Hematopoietic multipotent progenitor cell treated with erythropoietin and hydrocortisone succinate and interleukin-3 and kit ligand, for 17 days (in vitro differentiated cells): ENCODE data around the gene CTNS.

ENCODE experiments used
- DNase-seq: peaks from one replicate; pipeline ENCODE4 v3.0.0-alpha.2; 2015; ENCODE audit warnings: low spot score

Gene CTNS

DNA sequence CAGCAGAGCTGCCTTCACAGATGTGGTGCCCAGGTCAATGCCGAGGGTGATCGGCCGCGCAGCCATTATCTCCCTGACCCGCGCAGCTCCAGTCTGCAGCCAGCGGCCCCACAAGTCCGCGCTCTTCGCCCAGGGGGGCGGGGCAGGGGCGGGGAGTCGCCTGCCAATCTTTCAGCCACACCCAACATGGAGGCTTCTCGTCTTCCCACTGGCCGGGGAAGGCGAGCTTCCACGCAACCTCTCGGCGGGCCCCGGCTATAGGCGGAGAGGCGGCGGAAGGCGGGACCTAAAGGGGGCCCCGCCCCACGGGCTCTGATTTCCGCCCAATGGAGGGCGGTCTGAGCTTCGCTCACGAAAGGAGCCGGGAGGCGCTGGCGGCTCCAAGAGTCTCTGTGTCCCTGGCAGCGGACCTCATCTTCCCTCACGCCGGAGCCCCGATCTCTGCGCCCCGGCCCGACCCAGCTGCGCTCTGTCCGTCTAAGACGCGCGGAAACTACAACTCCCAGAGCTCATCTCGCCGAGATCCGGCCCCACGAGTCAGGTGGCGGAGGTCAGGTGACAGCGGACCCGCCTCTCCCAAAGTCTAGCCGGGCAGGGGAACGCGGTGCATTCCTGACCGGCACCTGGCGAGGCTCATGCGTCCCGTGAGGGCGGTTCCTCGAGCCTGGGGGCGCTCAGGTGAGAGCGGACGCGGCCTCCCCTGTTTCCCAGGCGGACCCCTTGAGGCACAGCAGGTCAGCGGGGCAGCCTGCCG is at the start of gene CTNS, which contains the start of gene SHPK:
TSS of gene CTNS (plus strand) at position 607 of the 754 bp plus-strand sequence. CDS start 3,447 bp downstream, outside the sequence.
TSS of gene SHPK (minus strand) at position 97 of the 754 bp plus-strand sequence. CDS start at position 66, 31 bp downstream.
- DNase-seq = peak; percentile 98

DNA sequence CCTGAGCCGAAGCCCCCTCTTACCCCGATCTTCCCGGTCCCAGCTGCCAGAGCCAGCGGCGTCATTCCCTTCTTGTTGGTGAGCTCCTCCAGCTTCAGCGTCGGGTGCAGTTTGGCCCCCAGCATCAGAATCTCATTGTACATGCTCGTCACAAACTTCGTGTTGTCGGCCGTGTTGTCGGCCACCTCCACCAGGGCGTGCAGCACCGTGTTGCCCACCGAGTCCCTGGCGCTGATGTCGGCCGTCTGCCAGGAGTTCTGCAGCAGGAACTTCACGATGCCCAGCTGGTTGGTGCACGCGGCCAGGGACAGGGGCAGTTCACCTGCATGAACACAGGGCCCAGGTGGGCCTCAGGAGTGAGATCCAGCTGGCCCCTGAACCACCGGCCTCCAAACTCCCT is 46.8 kb upstream of the CTNS start:
- DNase-seq = no peak

DNA sequence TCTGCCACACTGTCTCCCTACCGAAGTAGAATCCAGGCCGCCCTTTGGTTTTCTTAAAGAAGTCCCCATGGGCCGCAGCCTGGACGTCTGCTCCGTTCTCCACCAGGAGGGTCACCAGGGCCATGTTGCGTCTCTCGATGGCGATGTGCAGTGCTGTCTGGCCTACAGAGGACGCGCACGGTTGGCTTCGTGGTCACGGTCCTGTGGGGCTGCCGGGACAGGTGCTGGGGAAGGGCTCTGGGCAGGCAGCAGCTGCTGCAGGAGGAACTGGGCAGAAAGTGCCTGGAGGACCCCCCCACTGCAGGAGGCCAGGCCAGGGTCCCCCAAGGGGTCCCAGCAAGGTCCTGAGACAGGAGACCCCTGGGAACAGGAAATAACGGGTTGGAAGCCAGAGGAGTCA is 46.3 kb upstream of the CTNS start:
- no peak for DNase-seq

DNA sequence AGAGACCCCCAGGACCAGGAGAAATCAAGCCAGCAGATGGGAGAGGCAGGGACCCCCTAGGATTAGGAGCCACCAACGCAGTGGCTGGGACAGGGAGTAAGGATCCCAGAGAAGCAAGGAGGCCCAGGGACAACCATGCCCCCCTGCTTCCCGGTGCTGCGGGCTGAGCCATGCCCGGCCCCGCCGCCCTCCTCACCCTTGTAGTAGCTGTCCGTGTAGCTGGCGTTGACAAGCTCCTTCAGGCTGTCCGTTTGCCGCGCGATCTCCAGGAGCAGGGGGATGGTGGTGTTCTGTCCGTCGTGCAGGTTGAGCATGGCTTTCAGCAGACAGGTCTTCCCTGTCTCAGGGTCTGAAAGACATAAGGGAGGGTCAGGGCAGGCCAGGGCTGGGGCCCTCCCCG is 45.8 kb upstream of the CTNS start:
- no peak for DNase-seq

DNA sequence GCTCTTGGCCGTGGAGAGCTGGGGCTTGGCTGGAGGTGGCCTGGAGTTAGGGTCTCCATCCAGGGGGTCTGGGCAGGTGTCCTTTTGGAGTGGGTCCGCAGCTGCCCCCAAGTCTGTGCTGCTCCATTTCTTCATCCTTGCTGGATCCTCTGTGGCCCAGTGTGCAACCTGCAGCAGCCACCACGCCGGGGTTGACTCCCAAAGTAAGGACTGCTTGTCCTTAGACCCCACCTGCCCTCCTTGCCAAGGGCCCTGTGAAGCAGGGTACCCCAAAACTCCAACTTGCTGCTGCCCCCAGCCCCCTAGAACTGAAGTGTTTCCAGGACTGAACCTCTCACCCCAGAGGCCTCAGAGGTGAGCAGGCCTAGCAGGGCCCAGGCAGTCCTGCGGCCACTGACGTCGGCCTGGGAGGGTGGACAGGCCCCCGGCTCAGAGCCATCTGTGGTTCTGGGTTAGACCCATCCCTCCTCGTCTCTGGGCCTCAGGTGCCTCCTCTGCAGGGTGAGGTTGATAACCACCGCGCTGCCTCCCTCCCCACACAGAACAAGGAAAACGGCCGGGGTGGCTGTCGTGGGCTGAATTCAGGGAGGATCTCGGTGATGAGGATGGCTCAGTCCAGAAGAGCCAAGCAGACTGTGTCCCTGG is 44.2 kb upstream of the CTNS start:
- DNase-seq = no peak

DNA sequence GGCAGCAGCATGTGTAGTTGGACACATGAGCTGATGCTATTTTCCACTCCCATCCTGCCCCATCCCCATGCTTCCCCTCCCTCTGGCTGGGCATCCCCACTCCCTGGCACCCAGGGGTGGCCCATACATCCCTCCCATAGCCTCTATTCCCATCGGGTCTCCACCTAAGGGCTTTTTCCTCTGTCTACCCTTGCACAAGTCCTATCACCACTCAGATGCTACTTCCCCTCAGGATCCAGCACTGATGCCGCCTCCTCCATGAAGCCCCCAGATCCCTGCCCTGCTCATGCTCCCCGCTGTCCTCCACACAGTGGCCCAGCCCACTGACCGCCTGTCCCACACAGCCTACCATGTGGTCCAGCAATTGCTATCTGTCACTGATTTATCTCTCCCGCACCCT is 43.2 kb upstream of the CTNS start:
- DNase-seq = no peak

GRCh38 chr17:3594051-3594800 is 42.3 kb upstream of the CTNS start:
- no peak for DNase-seq

DNA sequence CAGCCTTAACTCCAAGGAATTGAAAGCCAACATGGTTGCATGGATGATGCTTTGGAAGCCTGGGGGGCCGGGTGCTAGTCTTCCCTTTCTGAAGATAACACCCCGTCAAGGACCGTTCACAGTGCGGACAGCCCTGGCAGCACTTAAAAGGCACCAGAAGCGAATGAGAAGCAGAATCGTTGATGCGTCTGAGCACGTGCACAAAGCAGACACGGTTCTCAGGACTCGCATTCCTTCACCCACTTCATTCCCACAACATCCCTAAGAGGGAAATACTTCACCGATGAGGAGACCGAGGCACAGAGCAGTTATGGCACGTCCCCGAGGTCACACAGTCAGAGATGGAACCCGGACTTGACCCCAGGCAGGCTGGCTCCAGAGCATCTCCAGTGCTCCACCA is 41.6 kb upstream of the CTNS start:
- DNase-seq = no peak

- DNase-seq = no peak
Measured at GRCh38 chr17:3596804-3597464, 39.6 kb upstream of the CTNS start.

- no peak for DNase-seq
Measured at GRCh38 chr17:3598078-3598477, 38.5 kb upstream of the CTNS start.

DNA sequence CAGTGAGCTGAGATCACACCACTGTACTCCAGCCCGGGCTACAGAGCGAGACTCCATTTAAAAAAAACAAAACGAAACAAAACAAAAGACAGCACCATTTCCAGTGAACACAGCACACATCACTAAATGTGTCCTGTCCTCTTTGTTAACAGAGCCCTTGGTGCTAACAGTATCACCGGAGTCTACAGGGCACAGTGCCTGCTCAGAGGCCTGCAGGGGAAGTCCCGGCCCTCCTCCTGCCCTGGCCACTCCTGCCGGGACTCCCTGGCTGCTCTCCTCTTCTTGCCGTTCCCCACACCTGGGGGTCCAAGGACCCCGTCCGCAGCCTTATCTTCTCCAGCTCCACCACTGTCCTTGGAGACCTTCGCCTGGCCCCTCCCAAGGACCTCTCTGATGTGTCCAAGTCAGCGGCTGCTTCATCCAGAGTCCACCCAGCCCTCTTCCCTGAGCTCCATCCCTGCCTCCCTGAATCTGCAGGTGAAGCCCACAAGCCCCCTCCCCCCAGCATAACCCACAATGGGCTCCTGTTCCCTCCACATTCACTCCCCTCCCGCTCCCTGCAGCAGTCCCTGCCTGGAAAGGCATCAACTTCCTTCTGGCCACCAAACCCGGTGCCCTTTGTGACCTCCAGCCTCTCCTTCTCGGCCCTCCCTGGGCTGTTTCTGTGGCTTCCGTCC is 35.9 kb upstream of the CTNS start:
- no peak for DNase-seq

DNA sequence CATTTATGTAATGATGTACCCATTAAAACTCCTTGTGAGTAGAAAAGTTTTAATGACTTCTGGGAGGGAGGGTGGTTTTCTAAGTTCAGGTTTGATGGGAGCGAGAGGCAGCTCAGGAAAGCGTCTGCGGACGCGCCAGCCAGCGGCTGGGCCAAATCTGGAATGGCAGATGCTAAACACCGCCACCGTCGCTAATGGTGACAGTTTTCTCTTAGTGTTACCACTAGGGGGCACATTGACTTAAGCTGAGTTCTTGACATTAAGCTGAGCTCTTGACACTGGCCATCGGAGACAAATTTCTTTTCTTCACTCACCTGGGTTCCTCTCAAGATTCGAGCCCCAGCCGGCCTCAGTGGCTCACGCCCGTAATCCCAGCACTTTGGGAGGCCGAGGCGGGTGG is 34.1 kb upstream of the CTNS start:
- DNase-seq = peak; percentile 67

GRCh38 chr17:3603119-3603869 is 33.3 kb upstream of the CTNS start:
- DNase-seq = no peak

DNA sequence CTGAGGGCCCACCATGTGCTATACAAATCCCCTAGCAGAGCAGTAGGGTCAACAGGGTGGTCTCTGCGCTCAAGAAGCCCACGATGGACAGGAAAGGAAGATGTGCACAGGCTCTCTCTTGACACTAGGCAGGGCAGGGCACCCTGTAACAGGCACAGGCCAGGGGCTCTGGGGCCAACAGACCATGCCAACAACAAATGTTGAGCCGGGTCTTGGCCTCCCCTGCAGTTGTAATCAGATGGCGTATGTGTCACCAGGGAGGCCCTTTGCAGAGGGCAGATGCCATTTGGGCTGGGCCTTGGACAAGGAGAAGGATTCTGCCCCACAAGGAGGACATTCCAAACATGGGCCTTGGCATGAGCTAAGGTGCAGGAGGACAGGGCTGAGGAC is 32.7 kb upstream of the CTNS start:
- no peak for DNase-seq

DNA sequence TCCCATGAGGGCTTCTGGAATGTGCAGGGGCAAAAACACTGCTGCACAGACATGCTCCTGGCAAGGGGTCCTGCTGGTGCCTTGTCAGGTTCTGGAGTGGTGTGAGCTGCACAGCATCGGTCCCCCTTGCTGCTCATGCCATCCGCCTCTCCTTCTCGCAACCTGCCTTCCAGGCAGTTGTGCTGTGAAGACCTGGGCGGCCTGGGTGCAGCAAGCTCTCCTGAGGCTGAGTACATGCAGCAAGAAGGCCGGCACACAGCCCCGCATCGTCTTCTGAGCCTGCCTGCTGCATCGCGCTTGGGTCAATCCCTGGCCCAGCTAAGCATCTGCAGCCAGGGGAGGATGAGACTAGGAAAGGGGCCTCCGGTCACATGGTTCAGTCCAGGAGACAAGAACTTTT is 26.9 kb upstream of the CTNS start:
- DNase-seq = no peak

DNA sequence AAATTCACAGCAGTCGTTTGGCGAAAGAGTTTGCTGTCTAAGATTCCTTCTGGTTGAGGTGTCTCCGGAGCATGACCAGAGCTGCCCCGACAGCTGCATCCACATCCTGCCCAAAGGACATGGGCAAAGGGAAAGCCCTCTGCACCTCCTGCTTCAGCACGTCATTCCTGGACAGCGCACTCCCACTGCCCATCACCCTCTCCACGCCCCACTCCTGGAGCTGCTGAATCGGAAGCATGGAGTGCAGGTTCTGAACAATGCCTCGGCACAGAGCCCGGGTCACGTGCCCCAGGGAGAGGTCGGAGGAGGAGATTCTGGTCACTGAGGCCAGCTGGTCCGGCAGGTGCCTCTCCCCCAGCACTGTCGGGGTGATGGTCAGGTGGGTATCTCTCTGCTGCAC is 26.0 kb upstream of the CTNS start:
- DNase-seq = no peak

GRCh38 chr17:3613124-3613523 is 23.4 kb upstream of the CTNS start:
- DNase-seq = no peak

- no peak for DNase-seq
Measured at GRCh38 chr17:3615160-3615870, 21.2 kb upstream of the CTNS start.

GRCh38 chr17:3621146-3621720 is 15.3 kb upstream of the CTNS start:
- no peak for DNase-seq

DNA sequence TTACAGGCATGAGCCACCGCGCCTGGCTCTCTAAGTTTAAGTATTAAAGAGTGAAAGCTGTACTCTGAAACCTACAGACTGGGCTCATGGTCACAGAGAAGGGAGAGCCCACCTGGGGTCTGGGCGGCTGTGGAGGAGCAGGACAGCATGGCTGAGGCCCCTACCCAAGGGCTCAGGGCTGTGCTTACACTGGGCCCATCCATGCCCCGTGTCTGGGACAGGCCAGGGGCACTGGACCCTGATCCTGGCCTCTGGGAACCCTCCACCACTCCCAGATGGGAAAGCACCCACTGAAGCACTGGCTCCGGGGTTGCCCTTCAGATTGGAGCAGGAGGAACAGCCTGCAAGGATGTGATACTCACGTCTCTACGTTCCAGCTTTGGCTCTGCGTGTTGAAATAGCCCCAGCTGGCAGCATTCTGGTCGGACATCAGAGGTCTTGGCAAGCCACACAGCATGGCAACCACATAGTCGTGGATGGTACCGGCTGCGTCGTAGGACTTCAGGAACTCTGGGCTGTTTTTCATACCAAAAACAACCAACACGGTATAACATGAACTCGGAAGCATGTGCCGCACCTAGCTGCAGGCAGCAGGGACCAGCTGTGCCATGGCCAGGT is 13.5 kb upstream of the CTNS start:
- no peak for DNase-seq
